Liver (tissue), 9 donors: ENCODE data around the gene LPAR3. TPM values are rescaled to one million over a fixed set of nuclear protein-coding genes. Genes with fewer than 3 reads are reported as not detected.

Experiments used
- DNase-seq: peaks from one replicate; pipeline ENCODE4 v3.0.0-alpha.2; 2017; ENCODE audit warnings: low spot score
- H3K27ac ChIP-seq, 2 donors: one replicate each; pipeline ENCODE4 v1.7.0; 2013; ENCODE audit warnings: inconsistent platforms in 2 of 2, low read length in 2 of 2, control low read depth in 1 of 2, low read depth in 1 of 2, mild to moderate bottlenecking in 1 of 2
- H3K27me3 ChIP-seq, 4 donors: one replicate each; pipeline versions ENCODE4 v1.6.1 to v1.7.0; 2013; ENCODE audit warnings: low read length in 3 of 4, inconsistent platforms in 1 of 4, mild to moderate bottlenecking in 1 of 4, moderate library complexity in 1 of 4; ENCODE audit not compliant: control insufficient read depth in 4 of 4, insufficient read depth in 4 of 4
- H3K36me3 ChIP-seq, 4 donors: one replicate each; pipeline versions ENCODE4 v1.6.1 to v1.7.0; 2013; ENCODE audit warnings: low read length in 3 of 4, mild to moderate bottlenecking in 3 of 4, low read depth in 1 of 4, moderate library complexity in 1 of 4; ENCODE audit not compliant: control insufficient read depth in 4 of 4, insufficient read depth in 3 of 4
- H3K4me1 ChIP-seq, 4 donors: one replicate each; pipeline versions ENCODE4 v1.6.1 to v1.7.0; 2013; ENCODE audit warnings: low read length in 3 of 4, mild to moderate bottlenecking in 3 of 4, moderate library complexity in 1 of 4; ENCODE audit not compliant: control insufficient read depth in 4 of 4, insufficient read depth in 4 of 4
- H3K4me3 ChIP-seq, 3 donors: one replicate each; pipeline versions ENCODE4 v1.6.1 to v1.7.0; 2013; ENCODE audit warnings: low read length in 3 of 3, control low read depth in 1 of 3, low read depth in 1 of 3, mild to moderate bottlenecking in 1 of 3
- H3K9ac ChIP-seq, 2 donors: one replicate each; pipeline ENCODE4 v1.7.0; 2013; ENCODE audit warnings: low read length in 2 of 2, mild to moderate bottlenecking in 2 of 2, moderate library complexity in 2 of 2, control low read depth in 1 of 2, low read depth in 1 of 2
- H3K9me3 ChIP-seq, 4 donors: one replicate each; pipeline versions ENCODE4 v1.6.1 to v1.7.0; 2013; ENCODE audit warnings: low read length in 3 of 4; ENCODE audit not compliant: control insufficient read depth in 4 of 4
- CTCF ChIP-seq: fragments of 150-350 bp; IDR thresholded peaks from 2 replicates; pipeline ENCODE4 v1.5.1; 2017; ENCODE audit warnings: improper control_type of control experiment, low read depth, low read length; ENCODE audit not compliant: missing input control
- EGR1 ChIP-seq, 2 donors: IDR thresholded peaks; 2 replicates each; pipeline ENCODE4 v1.6.1; 2016 to 2018; ENCODE audit warnings: antibody characterized with exemption in 2 of 2, low read depth in 2 of 2
- FOXA1 ChIP-seq: IDR thresholded peaks from 2 replicates; pipeline ENCODE4 v1.6.1; 2016; ENCODE audit warnings: antibody characterized with exemption
- GABPA ChIP-seq, 2 donors: IDR thresholded peaks in 1 of 2; conservative IDR thresholded peaks in 1 of 2; 2 replicates each; pipeline ENCODE4 v1.6.1; 2016; ENCODE audit warnings: antibody characterized with exemption in 2 of 2, mild to moderate bottlenecking in 1 of 2, moderate library complexity in 1 of 2
- HNF4A ChIP-seq, 2 donors: conservative IDR thresholded peaks; 2 replicates each; pipeline ENCODE4 v1.6.1; 2016; ENCODE audit warnings: antibody characterized with exemption in 2 of 2, mild to moderate bottlenecking in 2 of 2
- JUND ChIP-seq, 2 donors: IDR thresholded peaks; 2 replicates each; pipeline ENCODE4 v1.6.1; 2016; ENCODE audit warnings: antibody characterized with exemption in 2 of 2
- MAX ChIP-seq: IDR thresholded peaks from 2 replicates; pipeline ENCODE4 v1.6.1; 2016; ENCODE audit warnings: antibody characterized with exemption
- NR2F2 ChIP-seq: IDR thresholded peaks from 2 replicates; pipeline ENCODE4 v1.6.1; 2016; ENCODE audit warnings: antibody characterized with exemption
- RAD21 ChIP-seq, 2 donors: IDR thresholded peaks; 2 replicates each; pipeline ENCODE4 v1.6.1; 2016; ENCODE audit warnings: antibody characterized with exemption in 2 of 2, mild to moderate bottlenecking in 2 of 2
- REST ChIP-seq: IDR thresholded peaks from 2 replicates; pipeline ENCODE4 v1.6.1; 2016; ENCODE audit warnings: antibody characterized with exemption, mild to moderate bottlenecking
- RXRA ChIP-seq, 2 donors: IDR thresholded peaks; 2 replicates each; pipeline ENCODE4 v1.6.1; 2017 to 2018; ENCODE audit warnings: antibody characterized with exemption in 2 of 2, mild to moderate bottlenecking in 1 of 2
- SP1 ChIP-seq: IDR thresholded peaks from 2 replicates; pipeline ENCODE4 v1.6.1; 2018; ENCODE audit warnings: antibody characterized with exemption, mild to moderate bottlenecking
- YY1 ChIP-seq: IDR thresholded peaks from 2 replicates; pipeline ENCODE4 v1.6.1; 2016; ENCODE audit warnings: antibody characterized with exemption, mild to moderate bottlenecking
- WGBS: extraction: QIAGEN DNeasy Blood & Tissue Kit; methylation state at CpG from one replicate; pipeline ENCODE4 v1.1.7; 2013; 5-methylcytosine and 5-hydroxymethylcytosine counted together
- polyA plus RNA-seq, 2 donors: library from polyadenylated mRNA; stranded (reverse) in 1 of 2; unstranded in 1 of 2; fragments of 200-250 nt in 1 of 2; fragments of >200 nt in 1 of 2; fragmentation: Nextera tagmentation in 1 of 2; extraction: Ambion mirVana in 1 of 2; gene quantifications; one replicate each; pipeline versions ENCODE4 v1.2.1 to v1.2.3, GENCODE V29; 2013 to 2015
- total RNA-seq, 2 donors: library from RNA; depleted of rRNA; stranded (reverse); fragments of >200 nt; gene quantifications; one replicate each; pipeline ENCODE4 v1.2.3, GENCODE V29; 2014
- TF ChIP-seq, protein P1 (sequence below): IDR thresholded peaks from 2 replicates; pipeline ENCODE4 v1.6.1; 2016; ENCODE audit warnings: antibody characterized with exemption
- donor health status: healthy.
- donor health status: healthy.
- donor health status: healthy.
- donor health status: healthy.
- donor health status: healthy.

The LPAR3 gene
- total and polyA plus RNA-seq, 4 donors = 0.56 TPM; not detected in 3

- no peak for DNase-seq
- TF ChIP-seq HNF4A (conservative IDR thresholded peaks at IDR 0.05) (no peak), RXRA (IDR thresholded peaks at IDR 0.05) (no peak), FOXA1 (no peak), SP1 (no peak), REST (no peak), NR2F2 (no peak), RAD21 (IDR thresholded peaks at IDR 0.05) (no peak), GABPA (IDR thresholded peaks at IDR 0.05 in 1 of 2, conservative IDR thresholded peaks at IDR 0.05 in 1 of 2) (no peak)
- Histone ChIP-seq H3K4me3 (no peak overlapping the region), H3K27ac (no peak overlapping the region), H3K4me1 (no peaks in the 10 kb centered on the region), H3K27me3 (no peaks in the 10 kb centered on the region), H3K9me3 (no peaks in the 10 kb centered on the region), H3K9ac (no peak overlapping the region), H3K36me3 (no peaks in the 10 kb centered on the region)
- WGBS = 88% methylated on average over 3 of the region's 3 CpGs
These were observed 30.3 kb upstream of the LPAR3 start for GRCh38 chr1:84923317-84923716.

DNA sequence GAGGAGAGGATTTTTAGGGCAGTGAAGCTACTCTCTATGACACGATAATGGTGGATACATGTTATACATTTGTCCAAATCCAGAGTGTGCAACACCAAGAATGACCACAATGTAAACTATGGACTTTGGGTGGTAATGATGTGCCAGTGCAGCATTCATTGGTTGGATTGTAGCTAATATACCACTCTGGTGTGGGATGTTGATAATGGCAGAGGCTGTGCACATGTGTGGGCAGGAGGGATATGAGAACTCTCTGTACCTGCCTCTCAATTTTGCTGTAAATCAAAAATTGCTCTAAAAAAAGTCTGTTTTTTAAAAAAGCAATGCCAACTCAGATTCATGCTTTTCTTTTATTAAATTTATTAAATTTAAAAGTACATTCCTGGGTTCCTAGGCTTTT lies 27.2 kb upstream of the LPAR3 start:
- H3K4me3 ChIP-seq = no peak overlapping the region
- no peak overlapping the region for H3K9ac ChIP-seq
- DNase-seq = no peak
- H3K36me3 ChIP-seq = no peaks in the 10 kb centered on the region
- TF ChIP-seq GABPA (IDR thresholded peaks at IDR 0.05 in 1 of 2, conservative IDR thresholded peaks at IDR 0.05 in 1 of 2) (no peak), CTCF (no peak), RXRA (IDR thresholded peaks at IDR 0.05) (no peak)
- TF ChIP-seq, protein P1, sequence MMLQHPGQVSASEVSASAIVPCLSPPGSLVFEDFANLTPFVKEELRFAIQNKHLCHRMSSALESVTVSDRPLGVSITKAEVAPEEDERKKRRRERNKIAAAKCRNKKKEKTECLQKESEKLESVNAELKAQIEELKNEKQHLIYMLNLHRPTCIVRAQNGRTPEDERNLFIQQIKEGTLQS = no peak
- no peaks in the 10 kb centered on the region for H3K9me3 ChIP-seq
- no peak overlapping the region for H3K27ac ChIP-seq
- no peaks in the 10 kb centered on the region for H3K27me3 ChIP-seq
- WGBS = 100% methylated on average over 1 of the region's 1 CpG
- no peaks in the 10 kb centered on the region for H3K4me1 ChIP-seq

DNA sequence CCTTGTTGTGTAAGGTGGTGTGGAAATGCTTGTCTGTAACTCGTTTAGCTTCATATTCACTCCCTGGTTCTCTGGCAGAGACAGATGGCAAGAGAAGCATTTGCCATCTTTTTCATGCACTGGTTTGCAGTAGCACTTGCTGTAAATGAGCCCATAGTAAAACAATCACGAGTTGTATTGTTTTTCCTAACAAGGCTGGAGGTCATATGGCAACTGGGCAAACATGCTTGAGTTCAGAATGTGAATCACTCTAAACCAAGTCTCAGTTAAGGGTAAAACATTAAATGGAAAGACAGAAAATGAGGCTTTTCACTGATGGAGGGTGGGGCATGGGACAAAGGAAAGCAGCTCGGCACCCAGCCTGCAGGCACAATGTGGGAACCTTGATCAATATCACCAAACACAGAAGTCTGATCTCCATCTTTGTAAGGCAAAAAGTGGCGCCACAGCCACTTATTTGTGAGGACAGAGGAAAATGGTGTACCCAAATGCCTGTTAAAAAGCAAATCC lies 26.5 kb upstream of the LPAR3 start:
- DNase-seq = no peak
- Histone ChIP-seq H3K9ac (no peak overlapping the region), H3K27me3 (no peaks in the 10 kb centered on the region), H3K27ac (no peak overlapping the region), H3K36me3 (no peaks in the 10 kb centered on the region), H3K9me3 (no peaks in the 10 kb centered on the region), H3K4me1 (no peaks in the 10 kb centered on the region), H3K4me3 (no peak overlapping the region)
- WGBS = 58% methylated on average over 4 of the region's 4 CpGs
- no peak for TF ChIP-seq RAD21 (IDR thresholded peaks at IDR 0.05)
- no peak for TF ChIP-seq FOXA1
- TF ChIP-seq JUND (IDR thresholded peaks at IDR 0.05) = no peak
- no peak for TF ChIP-seq HNF4A (conservative IDR thresholded peaks at IDR 0.05)
- TF ChIP-seq, protein P1 = no peak
- TF ChIP-seq YY1 = no peak
- no peak for TF ChIP-seq MAX
- no peak for TF ChIP-seq EGR1 (IDR thresholded peaks at IDR 0.05; ENCODE audit: low read depth in 2 of 2)
- no peak for TF ChIP-seq SP1
